8988T (cell line): ENCODE results near the gene PIGA.

Source experiments
- DNase-seq: peaks from one replicate; pipeline ENCODE4 v3.0.0; 2011

Gene PIGA

GRCh38 chrX:15335135-15336022, at the start of gene PIGA:
TSS of gene PIGA (minus strand) at chrX:15335523. CDS start at chrX:15331930, 3,593 bp downstream.
- peak; percentile 68 for DNase-seq

- DNase-seq: no peak
Measured at GRCh38 chrX:15384304-15384703, 49.0 kb upstream of the PIGA start, which contains the start of gene VEGFD. TSS of gene VEGFD (minus strand) at chrX:15384413. CDS start at chrX:15383946, 467 bp downstream.

GRCh38 chrX:15382813-15383212, 47.5 kb upstream of the PIGA start:
- DNase-seq: no peak

- no peak for DNase-seq
Measured at GRCh38 chrX:15376956-15377355, 41.6 kb upstream of the PIGA start.

GRCh38 chrX:15373976-15374375, 38.7 kb upstream of the PIGA start:
- no peak for DNase-seq

GRCh38 chrX:15366506-15367352, 31.4 kb upstream of the PIGA start:
- no peak for DNase-seq

- DNase-seq: no peak
Measured at GRCh38 chrX:15359701-15360100, 24.4 kb upstream of the PIGA start.

- DNase-seq: no peak
Measured at GRCh38 chrX:15358533-15358932, 23.2 kb upstream of the PIGA start.

GRCh38 chrX:15356444-15356843, 21.1 kb upstream of the PIGA start:
- DNase-seq: no peak

- DNase-seq: no peak
Measured at GRCh38 chrX:15350329-15350996, 15.1 kb upstream of the PIGA start.

GRCh38 chrX:15349046-15349445, 13.7 kb upstream of the PIGA start:
- no peak for DNase-seq

GRCh38 chrX:15345976-15346375, 10.7 kb upstream of the PIGA start:
- DNase-seq: no peak

- no peak for DNase-seq
Measured at GRCh38 chrX:15344106-15344505, 8.8 kb upstream of the PIGA start.

- DNase-seq: no peak
Measured at GRCh38 chrX:15343075-15343476, 7.8 kb upstream of the PIGA start.

- no peak for DNase-seq
Measured at GRCh38 chrX:15340867-15341266, 5.5 kb upstream of the PIGA start.

GRCh38 chrX:15336023-15336413, 695 bp upstream of the PIGA start:
- no peak for DNase-seq

GRCh38 chrX:15334561-15334960, 762 bp downstream of the PIGA start:
- DNase-seq: no peak

- no peak for DNase-seq
Measured at GRCh38 chrX:15328821-15329220, 6.5 kb downstream of the PIGA start.

GRCh38 chrX:15328131-15328530, 7.2 kb downstream of the PIGA start:
- DNase-seq: no peak

GRCh38 chrX:15322472-15322871, 12.9 kb downstream of the PIGA start:
- DNase-seq: no peak

- no peak for DNase-seq
Measured at GRCh38 chrX:15322072-15322471, 13.3 kb downstream of the PIGA start.

GRCh38 chrX:15321447-15321846, 13.9 kb downstream of the PIGA start:
- DNase-seq: no peak

- DNase-seq: no peak
Measured at GRCh38 chrX:15320297-15320696, 15.0 kb downstream of the PIGA start.
